CD4-positive, alpha-beta T cell (primary cell): ENCODE measurements around the gene FAM170B. TPM values are rescaled to one million over a fixed set of nuclear protein-coding genes. Genes with fewer than 3 reads are reported as not detected.

Experiments
- ATAC-seq: fragments of 200-7000 bp; cut with Tn5 transposase; one replicate; pipeline ENCODE4 v1.10.0; 2022; ENCODE audit warnings: mild to moderate bottlenecking; ENCODE audit not compliant: poor library complexity
- CTCF ChIA-PET: fragments of 350-600 bp; sonication (Branson Sonifier 250); formaldehyde crosslinking; loops from one replicate; lab custom pipeline; 2021; ENCODE audit warnings: antibody characterized with exemption, inconsistent platforms; lab: Charles Lee
- POLR2A ChIA-PET: fragments of 350-600 bp; sonication (Branson Sonifier 250); formaldehyde crosslinking; loops from one replicate; lab custom pipeline; 2021; ENCODE audit warnings: antibody characterized with exemption, inconsistent platforms; lab: Charles Lee
- DNase-seq, 14 experiments: peaks; one replicate each; pipeline ENCODE4 v3.0.0-alpha.2; 2013 to 2020; ENCODE audit warnings: mixed read lengths in 2 of 14
- H3K27ac ChIP-seq, 2 donors: one replicate each; pipeline versions ENCODE4 v1.5.1 to v1.7.0; 2013; ENCODE audit warnings: low read length in 2 of 2, low read depth in 1 of 2, mild to moderate bottlenecking in 1 of 2
- H3K27me3 ChIP-seq, 2 experiments: 1 replicate in 1 of 2; 2 replicates in 1 of 2; pipeline versions ENCODE4 v1.6.1 to v1.7.0; 2013; ENCODE audit warnings: low read length in 2 of 2, control low read depth in 1 of 2, mild to moderate bottlenecking in 1 of 2, moderate library complexity in 1 of 2; ENCODE audit not compliant: insufficient read depth in 2 of 2, control insufficient read depth in 1 of 2
- H3K36me3 ChIP-seq: one replicate; pipeline ENCODE4 v1.6.1; 2013; ENCODE audit warnings: low read length, control low read depth; ENCODE audit not compliant: insufficient read depth
- H3K4me1 ChIP-seq: one replicate; pipeline ENCODE4 v1.6.1; 2013; ENCODE audit warnings: low read length, control low read depth; ENCODE audit not compliant: insufficient read depth
- H3K4me3 ChIP-seq: one replicate; pipeline ENCODE4 v1.5.1; 2013; ENCODE audit warnings: mild to moderate bottlenecking, low read length, moderate library complexity
- H3K9me3 ChIP-seq, 2 experiments: 1 replicate in 1 of 2; 2 replicates in 1 of 2; pipeline versions ENCODE4 v1.6.1 to v1.7.0; 2013; ENCODE audit warnings: low read length in 2 of 2, mild to moderate bottlenecking in 2 of 2, control low read depth in 1 of 2, moderate library complexity in 1 of 2; ENCODE audit not compliant: control insufficient read depth in 1 of 2, insufficient read depth in 1 of 2
- H3K27ac Mint-ChIP-seq: one replicate; pipeline ENCODE4 v1.8.0; 2020; ENCODE audit warnings: mixed read lengths
- H3K27me3 Mint-ChIP-seq: one replicate; pipeline ENCODE4 v1.8.0; 2021; ENCODE audit warnings: mixed read lengths
- H3K36me3 Mint-ChIP-seq: one replicate; pipeline ENCODE4 v1.8.0; 2021; ENCODE audit warnings: low read depth, mixed read lengths
- H3K4me1 Mint-ChIP-seq: one replicate; pipeline ENCODE4 v1.8.0; 2021; ENCODE audit warnings: low read depth, mixed read lengths
- H3K4me3 Mint-ChIP-seq: one replicate; pipeline ENCODE4 v1.8.0; 2020; ENCODE audit warnings: mild to moderate bottlenecking, mixed read lengths
- H3K9me3 Mint-ChIP-seq: one replicate; pipeline ENCODE4 v1.8.0; 2020; ENCODE audit warnings: mixed read lengths
- intact Hi-C, 2 experiments: fragments of 100-400 bp; cut with DNase I in 1 of 2; cut with micrococcal nuclease in 1 of 2; formaldehyde crosslinking; loops; one replicate each; pipeline versions ENCODE4 v1.15.1 to v1.9.0; 2023 to 2025; cut with DNase I, micrococcal nuclease
- total RNA-seq, 174 experiments: library from RNA in 2 of 174; stranded (reverse) in 2 of 174; gene quantifications; one replicate each; pipeline ENCODE4 v1.2.3 and lab custom pipeline; 2021 to 2026
- TF ChIP-seq, protein P1 (sequence below): fragments of 200-600 bp; IDR thresholded peaks from one replicate; pipeline ENCODE4 v1.8.0; 2022; ENCODE audit warnings: antibody characterized with exemption, mild to moderate bottlenecking

Gene FAM170B
- total RNA-seq, 2 experiments from 2014 or later = not detected

DNA sequence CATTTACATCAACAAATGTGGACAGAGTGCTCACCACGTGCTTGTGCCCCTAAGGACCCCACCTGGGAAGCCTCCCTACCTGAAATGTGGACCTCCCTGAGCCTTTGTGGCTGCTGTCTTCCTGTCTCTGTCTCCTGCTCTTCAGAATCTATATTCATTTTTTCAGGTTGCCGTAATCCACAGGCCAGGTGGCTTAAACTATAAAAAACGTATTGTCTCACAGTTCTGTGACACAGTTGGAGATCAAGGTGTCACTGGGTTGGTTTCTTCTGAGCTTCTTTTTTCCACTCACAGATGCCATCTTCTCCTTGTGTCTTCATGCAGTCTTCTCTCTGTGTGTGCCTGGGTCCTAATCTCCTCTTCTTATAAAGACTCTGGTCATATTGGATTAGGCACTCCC is 12.9 kb downstream of the FAM170B start:
- peaks cover 23% of the 10 kb centered on the region for H3K27me3 Mint-ChIP-seq
- Histone ChIP-seq H3K36me3 (no peaks in the 10 kb centered on the region), H3K4me1 (no peaks in the 10 kb centered on the region), H3K27me3 (no peaks in the 10 kb centered on the region), H3K27ac (no peak overlapping the region), H3K9me3 (no peaks in the 10 kb centered on the region), H3K4me3 (no peak overlapping the region)
- H3K27ac Mint-ChIP-seq = no peak overlapping the region
- H3K4me1 Mint-ChIP-seq = no peaks in the 10 kb centered on the region
- no peaks in the 10 kb centered on the region for H3K36me3 Mint-ChIP-seq
- TF ChIP-seq, protein P1, sequence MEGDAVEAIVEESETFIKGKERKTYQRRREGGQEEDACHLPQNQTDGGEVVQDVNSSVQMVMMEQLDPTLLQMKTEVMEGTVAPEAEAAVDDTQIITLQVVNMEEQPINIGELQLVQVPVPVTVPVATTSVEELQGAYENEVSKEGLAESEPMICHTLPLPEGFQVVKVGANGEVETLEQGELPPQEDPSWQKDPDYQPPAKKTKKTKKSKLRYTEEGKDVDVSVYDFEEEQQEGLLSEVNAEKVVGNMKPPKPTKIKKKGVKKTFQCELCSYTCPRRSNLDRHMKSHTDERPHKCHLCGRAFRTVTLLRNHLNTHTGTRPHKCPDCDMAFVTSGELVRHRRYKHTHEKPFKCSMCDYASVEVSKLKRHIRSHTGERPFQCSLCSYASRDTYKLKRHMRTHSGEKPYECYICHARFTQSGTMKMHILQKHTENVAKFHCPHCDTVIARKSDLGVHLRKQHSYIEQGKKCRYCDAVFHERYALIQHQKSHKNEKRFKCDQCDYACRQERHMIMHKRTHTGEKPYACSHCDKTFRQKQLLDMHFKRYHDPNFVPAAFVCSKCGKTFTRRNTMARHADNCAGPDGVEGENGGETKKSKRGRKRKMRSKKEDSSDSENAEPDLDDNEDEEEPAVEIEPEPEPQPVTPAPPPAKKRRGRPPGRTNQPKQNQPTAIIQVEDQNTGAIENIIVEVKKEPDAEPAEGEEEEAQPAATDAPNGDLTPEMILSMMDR = no peak
- DNase-seq (no peak), ATAC-seq (no peak)
- ChIA-PET POLR2A (no interaction called here), CTCF (no interaction called here)
- intact Hi-C loops = no loop called here
- no peaks in the 10 kb centered on the region for H3K9me3 Mint-ChIP-seq
- no peak overlapping the region for H3K4me3 Mint-ChIP-seq

DNA sequence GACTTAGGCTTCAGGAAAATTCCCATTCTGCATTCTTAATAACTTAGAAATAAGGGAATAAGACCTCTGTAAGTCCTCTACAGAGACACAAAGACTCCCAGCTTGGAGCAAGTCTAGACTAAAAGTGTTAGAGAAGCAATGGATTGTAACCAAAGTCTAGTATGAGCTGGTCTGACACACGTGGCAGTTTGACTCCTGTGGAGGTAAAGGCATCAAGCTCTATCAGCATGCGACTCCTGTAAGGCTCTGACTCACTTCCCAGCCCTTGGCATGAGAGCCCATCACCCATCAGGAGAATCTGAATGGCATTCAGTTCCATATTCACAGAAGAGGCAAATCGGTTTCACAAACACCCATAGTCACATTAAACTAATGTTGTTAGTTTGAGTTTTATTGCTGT is 14.1 kb downstream of the FAM170B start:
- Mint-ChIP-seq H3K27ac (no peak overlapping the region), H3K27me3 (peaks cover 26% of the 10 kb centered on the region), H3K36me3 (no peaks in the 10 kb centered on the region), H3K9me3 (no peaks in the 10 kb centered on the region), H3K4me3 (no peak overlapping the region), H3K4me1 (no peaks in the 10 kb centered on the region)
- Histone ChIP-seq H3K27me3 (peaks cover 2 to 3% of the 10 kb centered on the region in 2 experiments), H3K4me1 (no peaks in the 10 kb centered on the region), H3K27ac (no peak overlapping the region), H3K36me3 (no peaks in the 10 kb centered on the region), H3K9me3 (peaks cover 0 to 3% of the 10 kb centered on the region in 2 experiments), H3K4me3 (no peak overlapping the region)
- intact Hi-C loops = no loop called here
- ChIA-PET POLR2A (no interaction called here), CTCF (no interaction called here)
- DNase-seq (no peak), ATAC-seq (no peak)
- TF ChIP-seq, protein P1 = no peak

DNA sequence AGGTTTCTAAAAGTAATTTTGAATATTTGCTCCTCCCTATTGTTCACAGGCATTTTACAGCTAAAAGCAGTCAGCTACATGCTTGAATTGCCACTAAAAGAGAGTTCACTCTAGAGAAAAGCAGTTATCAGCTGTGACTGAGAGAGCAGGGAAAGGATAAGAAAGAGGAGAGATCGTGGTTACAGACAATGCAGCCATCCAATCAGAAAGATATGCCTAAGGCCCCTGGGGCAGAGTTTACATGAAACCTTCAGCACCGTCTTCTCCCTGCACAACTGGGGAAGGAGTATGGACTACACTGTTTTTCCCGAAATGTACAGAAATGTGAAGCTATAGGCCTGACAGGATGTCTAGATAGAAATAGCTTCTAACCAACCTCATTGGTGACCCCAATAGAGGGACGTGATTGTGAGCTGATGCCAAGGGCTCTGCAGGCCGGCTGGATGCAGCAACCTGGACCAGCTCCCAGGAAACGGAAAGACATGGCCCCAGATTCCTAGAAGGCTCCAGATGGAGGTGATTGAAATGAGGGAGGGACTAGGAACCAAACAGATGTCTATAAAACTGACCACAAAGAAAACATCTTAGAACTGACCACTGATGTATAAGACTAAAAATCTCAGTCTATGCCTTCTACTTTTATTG is 15.3 kb downstream of the FAM170B start:
- Histone ChIP-seq H3K4me3 (no peak overlapping the region), H3K4me1 (no peaks in the 10 kb centered on the region), H3K27me3 (peaks cover 8 to 12% of the 10 kb centered on the region in 2 experiments), H3K27ac (no peak overlapping the region), H3K9me3 (peaks cover 0 to 4% of the 10 kb centered on the region in 2 experiments), H3K36me3 (no peaks in the 10 kb centered on the region)
- Mint-ChIP-seq H3K27me3 (peaks cover 38% of the 10 kb centered on the region), H3K9me3 (no peaks in the 10 kb centered on the region), H3K4me1 (no peaks in the 10 kb centered on the region), H3K27ac (no peak overlapping the region), H3K4me3 (no peak overlapping the region), H3K36me3 (no peaks in the 10 kb centered on the region)
- CTCF ChIA-PET = no interaction called here
- intact Hi-C loops = no loop called here
- POLR2A ChIA-PET = no interaction called here
- TF ChIP-seq, protein P1 = no peak
- ATAC-seq = no peak
- DNase-seq = no peak
